ENCODE data around the gene ALOX5.

DNA sequence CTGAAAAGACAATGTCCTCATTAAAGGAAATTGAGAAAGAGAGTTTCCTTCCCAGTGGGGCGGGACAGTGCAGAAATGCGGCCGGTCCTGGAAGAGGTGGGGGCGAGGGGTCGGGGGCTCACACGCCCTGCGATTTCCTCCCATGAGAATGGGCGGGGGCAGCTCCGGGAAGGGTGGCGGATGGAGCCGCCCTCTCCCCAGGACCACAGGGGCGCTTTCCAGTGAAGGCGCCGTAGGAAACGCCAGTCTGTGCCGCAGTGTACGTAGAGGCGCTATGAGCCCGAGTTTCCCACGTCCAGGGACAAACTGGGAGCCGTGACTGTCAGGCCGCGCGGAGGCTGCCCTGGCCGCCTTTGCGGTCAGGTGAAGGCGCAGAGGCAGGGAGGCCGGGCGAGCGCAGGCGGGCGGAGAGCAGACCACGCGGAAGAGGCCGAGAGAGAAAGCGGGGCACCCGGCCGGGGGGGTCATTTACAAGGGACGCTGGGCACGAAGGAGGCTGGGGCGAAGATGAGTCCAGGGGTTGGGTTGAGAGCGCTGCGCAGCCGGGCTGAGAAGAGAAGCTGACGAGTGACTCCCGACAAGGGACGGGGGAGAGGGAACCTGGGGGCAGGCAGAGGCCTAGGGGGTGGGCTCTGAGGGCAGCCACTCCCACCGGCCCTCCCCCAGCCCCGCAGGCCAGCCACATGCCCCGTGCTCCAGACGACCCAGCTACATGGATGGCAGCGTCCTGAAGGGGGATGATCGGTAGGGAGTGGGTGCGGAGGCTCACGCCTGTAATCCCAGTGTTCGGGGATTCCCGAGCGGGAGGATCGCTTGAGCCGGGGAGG is 45.0 kb downstream of the ALOX5 start:
- no peak for TF ChIP-seq POLR2AphosphoS5 (IDR thresholded peaks at IDR 0.05)
- TF ChIP-seq EP300 (IDR thresholded peaks at IDR 0.05): no peak
- TF ChIP-seq, protein P1, sequence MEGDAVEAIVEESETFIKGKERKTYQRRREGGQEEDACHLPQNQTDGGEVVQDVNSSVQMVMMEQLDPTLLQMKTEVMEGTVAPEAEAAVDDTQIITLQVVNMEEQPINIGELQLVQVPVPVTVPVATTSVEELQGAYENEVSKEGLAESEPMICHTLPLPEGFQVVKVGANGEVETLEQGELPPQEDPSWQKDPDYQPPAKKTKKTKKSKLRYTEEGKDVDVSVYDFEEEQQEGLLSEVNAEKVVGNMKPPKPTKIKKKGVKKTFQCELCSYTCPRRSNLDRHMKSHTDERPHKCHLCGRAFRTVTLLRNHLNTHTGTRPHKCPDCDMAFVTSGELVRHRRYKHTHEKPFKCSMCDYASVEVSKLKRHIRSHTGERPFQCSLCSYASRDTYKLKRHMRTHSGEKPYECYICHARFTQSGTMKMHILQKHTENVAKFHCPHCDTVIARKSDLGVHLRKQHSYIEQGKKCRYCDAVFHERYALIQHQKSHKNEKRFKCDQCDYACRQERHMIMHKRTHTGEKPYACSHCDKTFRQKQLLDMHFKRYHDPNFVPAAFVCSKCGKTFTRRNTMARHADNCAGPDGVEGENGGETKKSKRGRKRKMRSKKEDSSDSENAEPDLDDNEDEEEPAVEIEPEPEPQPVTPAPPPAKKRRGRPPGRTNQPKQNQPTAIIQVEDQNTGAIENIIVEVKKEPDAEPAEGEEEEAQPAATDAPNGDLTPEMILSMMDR (IDR thresholded peaks at IDR 0.05): no peak
- peak in 1 of 2 donors; percentile 17 for TF ChIP-seq POLR2A (IDR thresholded peaks at IDR 0.05)

All from suprapubic skin (tissue), 4 donors.